HL-60 (cell line): Measurements from ENCODE around the gene CFAP74.

Experiments used
- DNase-seq, 2 experiments: peaks; one replicate each; pipeline ENCODE4 v3.0.0-alpha.2; 2010 to 2020; ENCODE audit warnings: low read depth in 1 of 2, low spot score in 1 of 2
- H3K27ac ChIP-seq: fragments of 250-450 bp; sonication (Bioruptor Pico); replicated peaks from 2 replicates; pipeline ENCODE4 v1.5.1; 2020; ENCODE audit warnings: mild to moderate bottlenecking, moderate library complexity
- H3K27me3 ChIP-seq: fragments of 250-450 bp; sonication (Bioruptor Pico); 2 replicates; pipeline ENCODE4 v1.5.1; 2021; ENCODE audit warnings: mild to moderate bottlenecking, moderate library complexity; ENCODE audit not compliant: insufficient read depth, poor library complexity, severe bottlenecking
- H3K4me3 ChIP-seq: replicated peaks from 2 replicates; pipeline ENCODE4 v1.5.1; 2011; ENCODE audit warnings: mild to moderate bottlenecking, control low read depth, low read length; ENCODE audit not compliant: insufficient read depth
- CTCF ChIP-seq: IDR thresholded peaks from one replicate; pipeline ENCODE4 v1.5.1; 2011; ENCODE audit warnings: low read length, control low read depth, inconsistent platforms; ENCODE audit not compliant: insufficient read depth
- GABPA ChIP-seq: IDR thresholded peaks from 2 replicates; pipeline ENCODE4 v1.6.1; 2012; ENCODE audit warnings: low read depth
- POLR2AphosphoS5 ChIP-seq: IDR thresholded peaks from 2 replicates; pipeline ENCODE4 v1.6.1; 2012; ENCODE audit warnings: low read depth
- REST ChIP-seq: IDR thresholded peaks from 2 replicates; pipeline ENCODE4 v1.6.1; 2012; ENCODE audit warnings: low read depth; ENCODE audit not compliant: insufficient replicate concordance
- SPI1 ChIP-seq: IDR thresholded peaks from 2 replicates; pipeline ENCODE4 v1.6.1; 2012; ENCODE audit warnings: low read depth, mild to moderate bottlenecking, borderline replicate concordance

The CFAP74 gene

GRCh38 chr1:2041305-2041704, 37.7 kb upstream of the CFAP74 start:
- Histone ChIP-seq H3K27me3 (peaks cover 5% of the 10 kb centered on the region), H3K4me3 (no peak overlapping the region), H3K27ac (no peak overlapping the region)
- TF ChIP-seq REST (no peak), POLR2AphosphoS5 (no peak), SPI1 (no peak), CTCF (no peak), GABPA (no peak)
- DNase-seq: no peak

DNA sequence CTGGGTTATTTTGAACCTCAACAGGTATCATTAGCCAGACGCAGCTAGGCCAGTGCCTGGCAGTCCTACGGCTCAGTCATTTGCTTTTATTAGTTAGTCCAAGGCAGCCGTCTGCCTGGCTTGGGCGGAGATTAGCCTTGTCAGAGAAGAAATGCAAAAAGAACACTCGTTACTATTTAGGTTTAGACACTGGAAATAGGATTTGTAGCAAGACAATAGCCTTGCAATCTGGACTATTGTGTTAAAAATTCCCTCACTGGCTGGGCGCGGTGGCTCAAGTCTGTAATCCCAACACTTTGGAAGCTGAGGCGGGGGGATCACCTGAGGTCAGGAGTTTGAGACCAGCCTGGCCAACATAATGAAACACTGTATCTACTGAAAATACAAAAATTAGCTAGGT, 35.7 kb upstream of the CFAP74 start:
- no peak for DNase-seq
- Histone ChIP-seq H3K27ac (no peak overlapping the region), H3K4me3 (no peak overlapping the region), H3K27me3 (peaks cover 2% of the 10 kb centered on the region)
- TF ChIP-seq REST: no peak
- TF ChIP-seq SPI1: no peak
- no peak for TF ChIP-seq POLR2AphosphoS5
- no peak for TF ChIP-seq GABPA
- TF ChIP-seq CTCF: no peak

DNA sequence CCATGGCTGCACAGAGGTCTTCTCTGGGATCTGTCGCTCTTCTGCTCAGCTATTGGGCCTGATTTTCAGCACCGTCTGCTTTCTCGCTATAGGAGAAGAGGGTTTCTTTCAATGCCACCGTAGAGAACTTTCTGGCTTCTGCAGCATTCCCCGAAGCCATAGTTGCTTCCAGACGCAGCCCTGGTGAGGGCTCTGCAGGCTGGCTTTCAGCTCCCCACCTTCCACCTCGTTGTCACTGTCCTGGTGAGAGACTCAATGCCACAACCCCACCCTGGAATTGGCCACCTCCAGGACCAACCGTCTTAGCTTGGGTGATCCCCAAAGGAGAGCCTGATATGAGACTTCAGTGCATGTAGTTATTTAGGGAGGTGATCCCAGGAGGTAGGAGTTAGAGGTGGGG, 34.6 kb upstream of the CFAP74 start:
- peaks cover 2% of the 10 kb centered on the region for H3K27me3 ChIP-seq
- no peak for TF ChIP-seq GABPA
- no peak for TF ChIP-seq CTCF
- TF ChIP-seq POLR2AphosphoS5: no peak
- TF ChIP-seq SPI1: no peak
- TF ChIP-seq REST: no peak
- DNase-seq: no peak
- no peak overlapping the region for H3K4me3 ChIP-seq
- no peak overlapping the region for H3K27ac ChIP-seq
